Adipocyte (in vitro differentiated cells): Measurements from ENCODE around the gene HIF1A.

ENCODE experiments used
- DNase-seq: peaks from one replicate; pipeline ENCODE4 v3.0.0-alpha.2; 2015; ENCODE audit warnings: low read depth
- H3K27me3 ChIP-seq: replicated peaks from 2 replicates; pipeline ENCODE4 v1.7.0; 2013; ENCODE audit warnings: mild to moderate bottlenecking, low read length, moderate library complexity; ENCODE audit not compliant: control insufficient read depth, insufficient read depth
- H3K36me3 ChIP-seq: 2 replicates; pipeline ENCODE4 v1.7.0; 2013; ENCODE audit warnings: low read length, mild to moderate bottlenecking, moderate library complexity; ENCODE audit not compliant: control insufficient read depth, insufficient read depth, severe bottlenecking
- H3K4me1 ChIP-seq: 2 replicates; pipeline ENCODE4 v1.7.0; 2013; ENCODE audit warnings: mild to moderate bottlenecking, low read length, moderate library complexity; ENCODE audit not compliant: control insufficient read depth, insufficient read depth
- H3K4me3 ChIP-seq: 2 replicates; pipeline ENCODE4 v1.7.0; 2013; ENCODE audit warnings: mild to moderate bottlenecking, low read length, moderate library complexity
- H3K9ac ChIP-seq: 2 replicates; pipeline ENCODE4 v1.7.0; 2013; ENCODE audit warnings: mild to moderate bottlenecking, low read length, moderate library complexity
- H3K9me3 ChIP-seq: 2 replicates; pipeline ENCODE4 v1.7.0; 2013; ENCODE audit warnings: mild to moderate bottlenecking, low read length, moderate library complexity; ENCODE audit not compliant: control insufficient read depth

Gene HIF1A

GRCh38 chr14:61677479-61677878, 17.8 kb upstream of the HIF1A start:
- Histone ChIP-seq H3K27me3 (no peaks in the 10 kb centered on the region), H3K9me3 (no peaks in the 10 kb centered on the region), H3K36me3 (no peaks in the 10 kb centered on the region), H3K4me1 (peaks cover 16% of the 10 kb centered on the region), H3K9ac (no peak overlapping the region), H3K4me3 (no peak overlapping the region)
- peak; percentile 51 for DNase-seq

GRCh38 chr14:61678975-61679374, 16.3 kb upstream of the HIF1A start:
- no peak overlapping the region for H3K4me3 ChIP-seq
- no peak for DNase-seq
- no peaks in the 10 kb centered on the region for H3K36me3 ChIP-seq
- H3K9me3 ChIP-seq: no peaks in the 10 kb centered on the region
- H3K27me3 ChIP-seq: no peaks in the 10 kb centered on the region
- no peak overlapping the region for H3K9ac ChIP-seq
- H3K4me1 ChIP-seq: peaks cover 16% of the 10 kb centered on the region

- no peaks in the 10 kb centered on the region for H3K27me3 ChIP-seq
- H3K4me1 ChIP-seq: peaks cover 16% of the 10 kb centered on the region
- H3K4me3 ChIP-seq: no peak overlapping the region
- DNase-seq: no peak
- H3K36me3 ChIP-seq: no peaks in the 10 kb centered on the region
- no peak overlapping the region for H3K9ac ChIP-seq
- no peaks in the 10 kb centered on the region for H3K9me3 ChIP-seq
Observed at GRCh38 chr14:61681413-61681812, 13.9 kb upstream of the HIF1A start.

- no peak overlapping the region for H3K4me3 ChIP-seq
- no peaks in the 10 kb centered on the region for H3K36me3 ChIP-seq
- no peak overlapping the region for H3K9ac ChIP-seq
- H3K9me3 ChIP-seq: no peaks in the 10 kb centered on the region
- no peaks in the 10 kb centered on the region for H3K27me3 ChIP-seq
- DNase-seq: no peak
- peaks cover 5% of the 10 kb centered on the region for H3K4me1 ChIP-seq
Observed at GRCh38 chr14:61683108-61683507, 12.2 kb upstream of the HIF1A start.

DNA sequence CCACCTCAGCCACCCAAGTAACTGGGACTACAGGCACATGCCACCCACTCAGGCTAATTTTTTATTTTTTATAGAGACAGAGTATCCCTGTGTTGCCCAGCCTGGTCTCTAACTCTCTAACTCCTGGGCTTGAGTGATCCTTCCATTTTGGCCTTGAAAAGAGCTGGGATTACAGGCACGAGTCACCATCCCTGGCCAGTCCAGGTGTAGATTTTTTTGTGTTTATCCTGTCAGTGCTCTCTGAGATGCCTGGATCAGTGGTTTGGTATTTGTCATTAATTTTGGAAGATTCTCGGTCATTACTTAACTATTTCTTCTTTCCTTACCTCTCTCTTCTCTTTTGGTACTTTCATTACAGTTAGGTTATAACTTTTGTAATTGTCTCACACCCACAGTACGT, 5.3 kb upstream of the HIF1A start:
- Histone ChIP-seq H3K4me1 (peaks cover 31% of the 10 kb centered on the region), H3K9me3 (no peaks in the 10 kb centered on the region), H3K36me3 (no peaks in the 10 kb centered on the region), H3K9ac (no peak overlapping the region), H3K4me3 (no peak overlapping the region), H3K27me3 (no peaks in the 10 kb centered on the region)
- DNase-seq: no peak

DNA sequence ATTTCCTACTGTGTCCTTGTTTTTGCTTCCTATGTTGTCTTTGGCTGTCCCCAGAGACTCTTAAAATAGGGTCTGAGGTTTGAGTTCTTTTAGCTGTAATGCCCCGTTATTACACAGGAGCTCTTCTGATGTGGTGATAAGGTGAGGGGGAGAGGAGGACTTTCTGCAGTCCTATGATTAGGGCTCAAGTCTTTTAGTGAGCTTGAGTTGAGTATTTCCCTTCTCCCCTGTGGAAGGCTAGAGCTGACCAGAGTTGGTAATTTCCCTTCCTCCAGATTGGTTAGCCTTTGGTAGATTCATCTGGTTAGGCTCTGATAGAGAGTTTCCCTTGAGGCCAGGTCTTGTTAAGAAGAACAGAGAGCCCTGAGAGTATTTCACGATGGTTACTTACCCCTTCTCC, 4.3 kb upstream of the HIF1A start:
- Histone ChIP-seq H3K4me1 (peaks cover 31% of the 10 kb centered on the region), H3K27me3 (no peaks in the 10 kb centered on the region)
- DNase-seq: no peak

DNA sequence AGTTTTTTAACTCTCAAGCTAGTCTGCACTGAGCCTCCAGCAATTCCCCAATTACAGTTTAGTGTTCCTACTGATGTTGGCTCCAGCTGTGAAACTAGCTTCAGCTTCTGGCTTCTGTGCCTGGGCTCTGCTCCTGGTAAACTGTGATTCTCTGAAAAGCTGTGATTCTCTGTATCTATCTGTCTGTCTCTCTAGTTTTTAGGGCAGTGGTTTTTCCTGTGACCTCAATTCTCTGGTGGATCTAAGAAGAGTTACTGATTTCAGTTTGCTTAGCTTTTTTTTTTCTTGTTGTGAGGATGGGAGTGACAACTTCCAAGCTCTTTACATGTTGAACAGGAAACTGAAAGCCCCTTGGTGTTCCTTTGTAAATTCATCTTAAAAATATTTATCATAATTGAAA, 3.8 kb upstream of the HIF1A start:
- H3K27me3 ChIP-seq: no peaks in the 10 kb centered on the region
- peak; percentile 38 for DNase-seq
- peaks cover 31% of the 10 kb centered on the region for H3K4me1 ChIP-seq
- H3K36me3 ChIP-seq: no peaks in the 10 kb centered on the region
- H3K4me3 ChIP-seq: no peak overlapping the region
- H3K9me3 ChIP-seq: no peaks in the 10 kb centered on the region
- H3K9ac ChIP-seq: peak overlapping the region; percentile 72

More for the DNA sequence above, 4.3 kb upstream of the HIF1A start:
- Histone ChIP-seq H3K9me3 (no peaks in the 10 kb centered on the region), H3K36me3 (no peaks in the 10 kb centered on the region), H3K9ac (peak overlapping the region; percentile 72), H3K4me3 (no peak overlapping the region)

DNA sequence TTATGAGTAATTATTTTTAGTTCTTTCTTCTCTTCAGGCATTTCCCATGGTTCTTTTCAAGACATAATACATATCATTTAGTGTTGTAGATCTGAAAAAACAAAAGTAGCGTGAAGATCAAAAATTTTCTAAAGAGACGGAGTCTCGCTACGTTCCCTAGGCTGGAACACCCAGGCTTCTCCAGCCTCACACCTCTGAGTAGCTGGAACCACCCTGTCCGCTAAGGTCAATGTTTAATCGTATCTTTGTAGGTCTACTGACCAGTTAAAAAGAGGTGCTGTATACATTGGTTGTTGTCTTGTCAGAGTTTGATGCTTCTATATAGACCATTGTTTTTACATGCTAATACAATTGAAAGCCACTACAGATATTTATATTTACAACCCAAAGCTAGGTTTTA, 1.3 kb upstream of the HIF1A start:
- no peaks in the 10 kb centered on the region for H3K9me3 ChIP-seq
- peaks cover 31% of the 10 kb centered on the region for H3K4me1 ChIP-seq
- peak overlapping the region; percentile 92 for H3K9ac ChIP-seq
- no peaks in the 10 kb centered on the region for H3K36me3 ChIP-seq
- peak overlapping the region; percentile 84 for H3K4me3 ChIP-seq
- peak; percentile 1 for DNase-seq
- no peaks in the 10 kb centered on the region for H3K27me3 ChIP-seq

- no peaks in the 10 kb centered on the region for H3K27me3 ChIP-seq
- H3K9me3 ChIP-seq: no peaks in the 10 kb centered on the region
- H3K4me1 ChIP-seq: peaks cover 32% of the 10 kb centered on the region
- H3K36me3 ChIP-seq: no peaks in the 10 kb centered on the region
- peak overlapping the region; percentile 97 for H3K9ac ChIP-seq
- peak overlapping the region; percentile 95 for H3K4me3 ChIP-seq
- DNase-seq: peak; percentile 67
Observed at GRCh38 chr14:61695695-61696527, 598 bp downstream of the HIF1A start.

- peak; percentile 52 for DNase-seq
- peak overlapping the region; percentile 95 for H3K4me3 ChIP-seq
- H3K9me3 ChIP-seq: no peaks in the 10 kb centered on the region
- H3K4me1 ChIP-seq: peaks cover 23% of the 10 kb centered on the region
- no peaks in the 10 kb centered on the region for H3K27me3 ChIP-seq
- H3K36me3 ChIP-seq: no peaks in the 10 kb centered on the region
- peak overlapping the region; percentile 97 for H3K9ac ChIP-seq
Observed at GRCh38 chr14:61696753-61697318, 1.5 kb downstream of the HIF1A start.

- H3K4me1 ChIP-seq: peaks cover 24% of the 10 kb centered on the region
- H3K9me3 ChIP-seq: no peaks in the 10 kb centered on the region
- no peaks in the 10 kb centered on the region for H3K36me3 ChIP-seq
- H3K9ac ChIP-seq: peak overlapping the region; percentile 97
- DNase-seq: peak; percentile 34
- no peaks in the 10 kb centered on the region for H3K27me3 ChIP-seq
- H3K4me3 ChIP-seq: peak overlapping the region; percentile 95
Observed at GRCh38 chr14:61698206-61698980, 3.1 kb downstream of the HIF1A start.
